Measurements from ENCODE around the gene FAM184B. TPM values are rescaled to one million over a fixed set of nuclear protein-coding genes. Genes with fewer than 3 reads are reported as not detected.
A peak's percentile ranks its signal among the peaks of the same experiment; 100 is the strongest.

FAM184B gene
- total RNA-seq (2022) (0.09 and 0.10 TPM in 2 replicates), Bru-seq, nascent RNA (percentile 16 among the genes with signal in this experiment), BruChase-seq, experiment 1, labeled RNA remaining after a 6-hour chase (percentile 17 among the genes with signal in this experiment), BruChase-seq, experiment 2, labeled RNA remaining after a 2-hour chase (percentile 22 among the genes with signal in this experiment)
- long read RNA-seq, partial matches to known transcripts: 1 of 28 reads
- long read RNA-seq, other reads (novel, unspliced or antisense): 27 of 28 reads

DNA sequence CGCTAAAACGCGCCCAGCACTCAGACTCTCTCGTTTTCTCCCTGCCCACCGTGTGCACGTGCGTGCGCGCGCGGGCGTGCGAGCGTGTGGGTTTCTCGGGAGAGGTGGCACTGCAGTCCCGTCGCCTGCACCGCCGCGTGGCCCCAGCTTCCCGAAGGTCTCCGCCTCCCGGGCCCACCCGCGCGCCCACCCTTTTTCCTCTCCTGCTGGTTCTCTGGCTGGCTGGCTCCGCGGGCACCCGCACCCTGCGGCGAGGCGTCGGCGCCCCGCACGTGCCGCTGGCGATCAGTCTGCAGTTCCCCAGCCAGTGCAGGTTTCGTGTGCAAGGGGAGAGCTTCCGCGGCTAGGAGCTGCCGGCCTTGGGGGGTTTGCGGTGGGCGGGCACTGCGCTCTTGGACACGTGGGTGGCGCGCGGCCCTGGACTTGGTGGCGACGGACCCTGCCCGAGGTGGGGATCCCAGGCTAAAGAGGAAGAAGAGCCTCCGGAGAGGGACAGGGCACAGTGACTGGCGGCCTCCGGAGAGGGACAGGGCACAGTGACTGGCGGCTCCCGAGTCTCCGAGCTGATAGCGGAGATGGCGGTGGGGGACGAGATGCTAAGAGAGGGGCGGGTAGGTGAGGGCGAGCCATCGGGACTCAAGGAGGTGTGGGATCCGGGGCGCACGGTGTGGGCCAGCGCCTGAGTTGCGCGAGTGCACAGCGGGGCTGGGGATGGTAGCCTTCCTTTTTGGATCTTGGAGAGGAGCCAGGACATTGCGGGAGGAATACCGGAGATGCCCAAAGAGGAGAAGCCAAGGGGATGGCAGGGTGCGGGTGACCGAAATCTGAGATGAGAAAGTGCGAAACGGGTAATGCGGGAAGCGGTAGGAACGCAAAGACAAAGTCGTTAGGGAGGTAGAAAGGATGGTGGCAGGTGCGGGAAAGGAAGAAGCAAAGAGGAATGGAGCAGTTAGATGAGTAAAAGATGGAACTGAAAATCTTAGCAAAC lies at the start of gene FAM184B:
Gene FAM184B (minus strand): TSS at position 322 of the 988 bp plus-strand sequence. CDS start 322 bp downstream, outside the sequence.
- no peaks in the 10 kb centered on the region for H3K36me3 Mint-ChIP-seq (ENCODE audit: insufficient read depth, unreplicated experiment)
- no peak within 1 kb of the TSS for H3K27ac Mint-ChIP-seq (ENCODE audit: unreplicated experiment)
- DNase-seq: peak; percentile 7
- intact Hi-C loops (cut with micrococcal nuclease; ENCODE audit: unreplicated experiment): no loop called here
- peaks cover 13% of the 10 kb centered on the region for H3K27me3 Mint-ChIP-seq (ENCODE audit: unreplicated experiment)
- BruUV-seq (replicated peaks): no TSS peak
- TF ChIP-seq, protein P1, sequence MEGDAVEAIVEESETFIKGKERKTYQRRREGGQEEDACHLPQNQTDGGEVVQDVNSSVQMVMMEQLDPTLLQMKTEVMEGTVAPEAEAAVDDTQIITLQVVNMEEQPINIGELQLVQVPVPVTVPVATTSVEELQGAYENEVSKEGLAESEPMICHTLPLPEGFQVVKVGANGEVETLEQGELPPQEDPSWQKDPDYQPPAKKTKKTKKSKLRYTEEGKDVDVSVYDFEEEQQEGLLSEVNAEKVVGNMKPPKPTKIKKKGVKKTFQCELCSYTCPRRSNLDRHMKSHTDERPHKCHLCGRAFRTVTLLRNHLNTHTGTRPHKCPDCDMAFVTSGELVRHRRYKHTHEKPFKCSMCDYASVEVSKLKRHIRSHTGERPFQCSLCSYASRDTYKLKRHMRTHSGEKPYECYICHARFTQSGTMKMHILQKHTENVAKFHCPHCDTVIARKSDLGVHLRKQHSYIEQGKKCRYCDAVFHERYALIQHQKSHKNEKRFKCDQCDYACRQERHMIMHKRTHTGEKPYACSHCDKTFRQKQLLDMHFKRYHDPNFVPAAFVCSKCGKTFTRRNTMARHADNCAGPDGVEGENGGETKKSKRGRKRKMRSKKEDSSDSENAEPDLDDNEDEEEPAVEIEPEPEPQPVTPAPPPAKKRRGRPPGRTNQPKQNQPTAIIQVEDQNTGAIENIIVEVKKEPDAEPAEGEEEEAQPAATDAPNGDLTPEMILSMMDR (IDR thresholded peaks at IDR 0.05; ENCODE audit: unreplicated experiment): no peak
- no peaks in the 10 kb centered on the region for H3K4me1 Mint-ChIP-seq (ENCODE audit: low read depth, unreplicated experiment)
- peaks cover 3% of the 10 kb centered on the region for H3K9me3 Mint-ChIP-seq (ENCODE audit: low read depth, unreplicated experiment)
- peak within 1 kb of the TSS; percentile 71 for H3K4me3 Mint-ChIP-seq (ENCODE audit: low read depth, unreplicated experiment)
- CTCF ChIA-PET: no interaction called here

DNA sequence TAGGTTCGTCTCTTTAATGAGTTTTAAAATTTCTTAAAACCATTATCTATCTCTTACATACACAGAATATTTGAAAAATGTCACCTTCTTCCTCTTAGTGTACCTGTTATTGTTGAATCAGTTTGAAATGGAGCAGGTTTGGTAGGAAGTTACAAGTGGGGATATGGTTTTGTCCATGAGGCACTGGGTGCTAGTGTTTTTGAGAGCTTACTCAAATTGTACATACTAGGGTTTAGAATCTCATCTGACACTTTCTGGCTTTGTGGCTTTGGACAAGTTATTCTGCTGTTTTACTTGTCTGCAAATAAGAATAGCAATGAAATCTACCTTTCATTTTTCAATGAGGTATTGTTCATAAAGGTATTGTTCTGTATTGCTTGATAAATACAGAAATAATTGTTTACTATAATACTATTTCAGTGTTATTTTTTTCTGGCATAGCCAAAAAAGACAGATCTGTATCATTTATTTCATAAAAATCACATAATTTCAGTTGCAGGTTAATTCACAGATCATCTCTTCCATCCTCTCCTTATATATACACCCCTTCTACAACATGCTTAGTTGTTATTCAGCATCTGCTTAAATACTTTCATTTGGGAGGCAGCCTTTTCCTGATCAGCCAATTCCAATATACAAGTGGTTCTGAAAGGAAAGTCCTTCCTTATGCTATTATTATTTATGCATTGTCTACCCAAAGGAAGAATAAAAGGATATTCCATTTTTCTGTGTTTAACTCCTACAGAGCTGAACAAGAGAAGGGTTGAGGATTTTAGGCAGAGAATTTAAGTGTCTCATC lies 42.6 kb upstream of the FAM184B start:
- no TSS peak for BruUV-seq (replicated peaks)
- no peak for DNase-seq
- Mint-ChIP-seq H3K9me3 (ENCODE audit: low read depth, unreplicated experiment) (no peaks in the 10 kb centered on the region), H3K27ac (ENCODE audit: unreplicated experiment) (no peak overlapping the region), H3K4me3 (ENCODE audit: low read depth, unreplicated experiment) (no peak overlapping the region), H3K36me3 (ENCODE audit: insufficient read depth, unreplicated experiment) (peaks cover 6% of the 10 kb centered on the region), H3K27me3 (ENCODE audit: unreplicated experiment) (no peaks in the 10 kb centered on the region), H3K4me1 (ENCODE audit: low read depth, unreplicated experiment) (no peaks in the 10 kb centered on the region)
- intact Hi-C loops (cut with micrococcal nuclease; ENCODE audit: unreplicated experiment): no loop called here
- CTCF ChIA-PET: no interaction called here
- TF ChIP-seq, protein P1 (IDR thresholded peaks at IDR 0.05; ENCODE audit: unreplicated experiment): no peak

DNA sequence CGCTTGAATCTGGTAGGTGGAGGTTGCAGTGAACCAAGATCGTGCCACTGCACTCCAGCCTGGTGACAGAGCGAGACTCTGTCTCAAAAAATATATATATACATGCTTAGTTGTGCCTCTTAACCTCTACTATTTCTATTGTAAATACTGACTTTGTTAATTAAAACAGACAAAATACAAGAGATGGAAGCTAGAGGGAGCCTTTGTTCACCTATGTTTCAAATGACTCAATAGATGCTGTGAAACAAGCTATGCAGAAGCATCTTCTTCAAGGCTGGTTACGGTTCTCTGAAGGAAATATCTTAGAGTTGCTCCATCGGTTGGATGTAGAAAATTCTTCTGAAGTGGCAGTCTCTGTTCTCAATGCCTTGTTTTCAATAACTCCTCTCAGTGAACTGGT lies 35.6 kb upstream of the FAM184B start:
- TF ChIP-seq, protein P1 (IDR thresholded peaks at IDR 0.05; ENCODE audit: unreplicated experiment): no peak
- DNase-seq: no peak
- H3K4me3 Mint-ChIP-seq (ENCODE audit: low read depth, unreplicated experiment): no peak overlapping the region
- H3K36me3 Mint-ChIP-seq (ENCODE audit: insufficient read depth, unreplicated experiment): no peaks in the 10 kb centered on the region
- H3K4me1 Mint-ChIP-seq (ENCODE audit: low read depth, unreplicated experiment): peaks cover 5% of the 10 kb centered on the region
- H3K27me3 Mint-ChIP-seq (ENCODE audit: unreplicated experiment): no peaks in the 10 kb centered on the region
- H3K9me3 Mint-ChIP-seq (ENCODE audit: low read depth, unreplicated experiment): no peaks in the 10 kb centered on the region
- BruUV-seq (replicated peaks): no TSS peak
- intact Hi-C loops (cut with micrococcal nuclease; ENCODE audit: unreplicated experiment): loop anchor here (1.0 to 10.0 kb wide), 3 partner anchors 208 to 776 kb away; partner anchors contain the start of gene LCORL
- no peak overlapping the region for H3K27ac Mint-ChIP-seq (ENCODE audit: unreplicated experiment)
- CTCF ChIA-PET: no interaction called here

DNA sequence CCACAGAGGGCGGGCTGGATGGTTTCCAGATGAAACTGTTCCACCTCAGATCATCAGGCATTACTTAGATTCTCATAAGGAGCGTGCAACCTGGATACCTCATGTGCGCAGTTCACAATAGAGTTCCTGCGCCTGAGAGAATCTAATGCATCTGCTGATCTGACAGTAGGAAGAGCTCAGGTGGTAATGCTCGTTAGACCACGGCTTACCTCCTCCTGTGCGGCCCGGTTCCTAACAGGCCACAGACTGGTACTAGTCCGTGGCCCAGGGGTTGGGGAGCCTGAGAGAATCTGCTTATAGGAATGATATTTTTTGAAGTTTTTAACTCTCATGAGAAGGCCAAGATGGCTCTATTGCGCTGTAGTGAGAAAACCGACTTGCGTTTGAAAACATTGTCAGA lies 34.7 kb upstream of the FAM184B start:
- Mint-ChIP-seq H3K9me3 (ENCODE audit: low read depth, unreplicated experiment) (no peaks in the 10 kb centered on the region), H3K36me3 (ENCODE audit: insufficient read depth, unreplicated experiment) (peaks cover 9% of the 10 kb centered on the region), H3K27ac (ENCODE audit: unreplicated experiment) (no peak overlapping the region), H3K27me3 (ENCODE audit: unreplicated experiment) (no peaks in the 10 kb centered on the region), H3K4me1 (ENCODE audit: low read depth, unreplicated experiment) (peaks cover 9% of the 10 kb centered on the region), H3K4me3 (ENCODE audit: low read depth, unreplicated experiment) (no peak overlapping the region)
- CTCF ChIA-PET: no interaction called here
- no TSS peak for BruUV-seq (replicated peaks)
- no peak for DNase-seq
- TF ChIP-seq, protein P1 (IDR thresholded peaks at IDR 0.05; ENCODE audit: unreplicated experiment): no peak
- intact Hi-C loops (cut with micrococcal nuclease; ENCODE audit: unreplicated experiment): loop anchor here (10.0 kb wide), 1 partner anchor 209 kb away; the partner anchor contains the start of gene LCORL
